ENCODE measurements around the gene MMADHC.

The MMADHC gene

DNA sequence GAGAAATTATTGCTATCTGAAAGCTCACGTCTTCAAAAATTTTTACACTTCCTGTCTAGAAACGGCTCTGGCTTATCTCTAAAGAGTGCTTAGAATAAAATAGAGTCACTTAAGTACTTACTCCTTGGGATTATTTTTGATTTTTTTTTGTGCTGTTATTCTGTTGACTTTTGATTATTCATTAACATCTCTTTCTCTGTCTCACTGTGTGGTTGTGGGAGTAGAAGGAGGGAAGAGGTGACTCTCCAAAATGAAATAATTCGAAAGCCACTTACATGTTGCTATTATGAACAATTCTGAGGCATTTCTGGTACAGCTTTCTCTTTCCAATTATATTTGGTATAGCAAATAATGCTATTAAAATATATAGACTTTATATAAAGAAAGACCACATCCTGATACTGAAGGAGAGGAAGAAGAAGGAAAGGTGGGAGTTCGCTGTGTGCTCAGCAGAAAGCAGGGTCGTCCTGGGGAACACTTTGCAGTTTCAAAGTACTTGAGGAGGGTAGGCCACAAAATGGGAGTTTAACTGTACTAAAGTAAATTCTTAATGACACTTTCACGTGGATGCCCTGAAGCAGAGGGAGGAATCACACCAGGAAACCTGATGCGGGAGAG lies 9.6 kb upstream of the MMADHC start:
- no peak overlapping the region for H3K4me3 ChIP-seq (replicated peaks; ENCODE audit: insufficient read depth, low read length)
- DNase-seq (ENCODE audit: low read depth in 1 of 2, low spot score in 1 of 2): no peak
- no peaks in the 10 kb centered on the region for H3K27me3 ChIP-seq (ENCODE audit: insufficient read depth, poor library complexity, severe bottlenecking)
- no peak overlapping the region for H3K27ac ChIP-seq (replicated peaks)
- TF ChIP-seq SPI1 (IDR thresholded peaks at IDR 0.05; ENCODE audit: borderline replicate concordance, low read depth) (no peak), GABPA (IDR thresholded peaks at IDR 0.05; ENCODE audit: low read depth) (no peak)
- TF ChIP-seq, protein P1, sequence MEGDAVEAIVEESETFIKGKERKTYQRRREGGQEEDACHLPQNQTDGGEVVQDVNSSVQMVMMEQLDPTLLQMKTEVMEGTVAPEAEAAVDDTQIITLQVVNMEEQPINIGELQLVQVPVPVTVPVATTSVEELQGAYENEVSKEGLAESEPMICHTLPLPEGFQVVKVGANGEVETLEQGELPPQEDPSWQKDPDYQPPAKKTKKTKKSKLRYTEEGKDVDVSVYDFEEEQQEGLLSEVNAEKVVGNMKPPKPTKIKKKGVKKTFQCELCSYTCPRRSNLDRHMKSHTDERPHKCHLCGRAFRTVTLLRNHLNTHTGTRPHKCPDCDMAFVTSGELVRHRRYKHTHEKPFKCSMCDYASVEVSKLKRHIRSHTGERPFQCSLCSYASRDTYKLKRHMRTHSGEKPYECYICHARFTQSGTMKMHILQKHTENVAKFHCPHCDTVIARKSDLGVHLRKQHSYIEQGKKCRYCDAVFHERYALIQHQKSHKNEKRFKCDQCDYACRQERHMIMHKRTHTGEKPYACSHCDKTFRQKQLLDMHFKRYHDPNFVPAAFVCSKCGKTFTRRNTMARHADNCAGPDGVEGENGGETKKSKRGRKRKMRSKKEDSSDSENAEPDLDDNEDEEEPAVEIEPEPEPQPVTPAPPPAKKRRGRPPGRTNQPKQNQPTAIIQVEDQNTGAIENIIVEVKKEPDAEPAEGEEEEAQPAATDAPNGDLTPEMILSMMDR (IDR thresholded peaks at IDR 0.05; ENCODE audit: insufficient read depth, low read length): no peak

DNA sequence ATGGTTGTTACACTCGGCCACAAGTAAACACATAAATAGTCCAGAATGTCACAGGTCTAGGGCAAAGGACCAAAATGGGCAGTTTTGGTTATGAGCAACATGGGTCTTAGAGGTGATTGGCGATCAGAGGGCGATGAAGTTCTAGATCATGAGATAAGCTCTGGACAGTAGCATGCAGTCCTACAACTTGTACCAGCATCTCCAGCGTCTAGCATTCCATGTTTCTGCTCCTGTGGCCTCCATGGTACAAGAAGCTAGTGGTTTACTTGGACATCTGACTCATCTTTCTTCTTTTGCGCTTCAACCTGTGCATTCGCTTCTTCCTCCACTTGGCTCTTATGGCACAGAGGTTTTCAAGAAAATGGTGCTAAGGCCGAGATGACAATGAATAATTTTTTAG lies 8.9 kb upstream of the MMADHC start:
- Histone ChIP-seq H3K27me3 (ENCODE audit: insufficient read depth, poor library complexity, severe bottlenecking) (no peaks in the 10 kb centered on the region), H3K27ac (replicated peaks) (no peak overlapping the region), H3K4me3 (replicated peaks; ENCODE audit: insufficient read depth, low read length) (no peak overlapping the region)
- TF ChIP-seq, protein P1 (IDR thresholded peaks at IDR 0.05; ENCODE audit: insufficient read depth, low read length): no peak
- TF ChIP-seq, protein P2, sequence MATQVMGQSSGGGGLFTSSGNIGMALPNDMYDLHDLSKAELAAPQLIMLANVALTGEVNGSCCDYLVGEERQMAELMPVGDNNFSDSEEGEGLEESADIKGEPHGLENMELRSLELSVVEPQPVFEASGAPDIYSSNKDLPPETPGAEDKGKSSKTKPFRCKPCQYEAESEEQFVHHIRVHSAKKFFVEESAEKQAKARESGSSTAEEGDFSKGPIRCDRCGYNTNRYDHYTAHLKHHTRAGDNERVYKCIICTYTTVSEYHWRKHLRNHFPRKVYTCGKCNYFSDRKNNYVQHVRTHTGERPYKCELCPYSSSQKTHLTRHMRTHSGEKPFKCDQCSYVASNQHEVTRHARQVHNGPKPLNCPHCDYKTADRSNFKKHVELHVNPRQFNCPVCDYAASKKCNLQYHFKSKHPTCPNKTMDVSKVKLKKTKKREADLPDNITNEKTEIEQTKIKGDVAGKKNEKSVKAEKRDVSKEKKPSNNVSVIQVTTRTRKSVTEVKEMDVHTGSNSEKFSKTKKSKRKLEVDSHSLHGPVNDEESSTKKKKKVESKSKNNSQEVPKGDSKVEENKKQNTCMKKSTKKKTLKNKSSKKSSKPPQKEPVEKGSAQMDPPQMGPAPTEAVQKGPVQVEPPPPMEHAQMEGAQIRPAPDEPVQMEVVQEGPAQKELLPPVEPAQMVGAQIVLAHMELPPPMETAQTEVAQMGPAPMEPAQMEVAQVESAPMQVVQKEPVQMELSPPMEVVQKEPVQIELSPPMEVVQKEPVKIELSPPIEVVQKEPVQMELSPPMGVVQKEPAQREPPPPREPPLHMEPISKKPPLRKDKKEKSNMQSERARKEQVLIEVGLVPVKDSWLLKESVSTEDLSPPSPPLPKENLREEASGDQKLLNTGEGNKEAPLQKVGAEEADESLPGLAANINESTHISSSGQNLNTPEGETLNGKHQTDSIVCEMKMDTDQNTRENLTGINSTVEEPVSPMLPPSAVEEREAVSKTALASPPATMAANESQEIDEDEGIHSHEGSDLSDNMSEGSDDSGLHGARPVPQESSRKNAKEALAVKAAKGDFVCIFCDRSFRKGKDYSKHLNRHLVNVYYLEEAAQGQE (IDR thresholded peaks at IDR 0.05; ENCODE audit: insufficient replicate concordance, low read depth): no peak
- TF ChIP-seq GABPA (IDR thresholded peaks at IDR 0.05; ENCODE audit: low read depth) (no peak), POLR2AphosphoS5 (IDR thresholded peaks at IDR 0.05; ENCODE audit: low read depth) (no peak), SPI1 (IDR thresholded peaks at IDR 0.05; ENCODE audit: borderline replicate concordance, low read depth) (no peak)
- no peak for DNase-seq (ENCODE audit: low read depth in 1 of 2, low spot score in 1 of 2)

DNA sequence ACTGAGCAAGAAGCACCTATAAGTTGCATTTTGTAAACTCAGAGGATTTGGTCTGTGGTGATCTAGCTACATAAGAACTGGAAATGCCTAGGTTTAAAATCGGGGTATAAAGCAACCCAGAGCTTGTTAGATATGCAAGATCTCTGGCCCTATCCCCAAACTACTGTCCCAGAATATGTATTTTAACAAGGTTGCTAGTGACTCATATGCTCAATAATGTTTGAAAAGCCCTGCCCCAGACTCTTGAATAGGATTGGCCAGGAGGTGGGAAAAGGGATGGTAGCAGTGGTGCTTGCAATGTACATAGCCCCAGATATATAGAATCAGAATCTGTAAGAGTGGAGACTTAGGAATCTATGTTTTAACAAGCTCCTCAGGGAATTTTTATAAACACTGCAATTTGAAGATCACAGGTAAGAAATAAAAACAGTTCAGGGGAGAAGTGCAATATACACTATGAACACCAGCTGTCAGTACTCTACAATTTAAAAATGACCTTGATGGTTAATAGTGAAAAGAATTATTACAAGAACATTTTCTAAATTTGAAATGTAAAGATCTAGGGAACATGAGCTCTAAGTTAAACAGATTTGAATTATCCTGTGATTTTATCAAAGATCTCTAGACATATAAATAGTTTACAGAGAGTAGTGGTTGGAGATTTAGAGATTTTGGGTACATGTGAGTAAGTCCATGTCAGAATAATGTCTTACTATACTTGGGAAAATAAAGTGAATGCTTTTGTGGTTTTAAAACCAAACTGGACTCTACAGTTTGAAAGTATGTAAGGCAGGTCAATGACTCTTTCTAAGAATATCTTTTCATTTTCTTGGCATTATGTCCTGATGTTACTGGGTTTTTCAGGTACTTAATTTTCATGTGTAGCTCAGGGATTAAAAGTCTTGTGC lies 7.7 kb upstream of the MMADHC start:
- Histone ChIP-seq H3K27me3 (ENCODE audit: insufficient read depth, poor library complexity, severe bottlenecking) (no peaks in the 10 kb centered on the region), H3K4me3 (replicated peaks; ENCODE audit: insufficient read depth, low read length) (no peak overlapping the region), H3K27ac (replicated peaks) (no peak overlapping the region)
- TF ChIP-seq, protein P2 (IDR thresholded peaks at IDR 0.05; ENCODE audit: insufficient replicate concordance, low read depth): no peak
- TF ChIP-seq, protein P1 (IDR thresholded peaks at IDR 0.05; ENCODE audit: insufficient read depth, low read length): no peak
- TF ChIP-seq SPI1 (IDR thresholded peaks at IDR 0.05; ENCODE audit: borderline replicate concordance, low read depth) (no peak), GABPA (IDR thresholded peaks at IDR 0.05; ENCODE audit: low read depth) (no peak), POLR2AphosphoS5 (IDR thresholded peaks at IDR 0.05; ENCODE audit: low read depth) (no peak)
- no peak for DNase-seq (ENCODE audit: low read depth in 1 of 2, low spot score in 1 of 2)
